ENCODE measurements around the gene DNAJC5. TPM values are rescaled to one million over a fixed set of nuclear protein-coding genes. Genes with fewer than 3 reads are reported as not detected.

Gene DNAJC5
- total RNA-seq, 4 donors from 2014 or later = 24.3 to 47.5 (median 35.1) TPM

- no peak for TF ChIP-seq CTCF (IDR thresholded peaks at IDR 0.05; ENCODE audit: low read depth)
Observed at GRCh38 chr20:63979557-63980316, 84.8 kb downstream of the DNAJC5 start, which contains the start of gene SAMD10. TSS of gene SAMD10 (minus strand) at chr20:63979642. CDS start at chr20:63979467, 175 bp downstream.

- TF ChIP-seq CTCF (IDR thresholded peaks at IDR 0.05; ENCODE audit: low read depth) = no peak
Observed at GRCh38 chr20:63980317-63980805, 85.4 kb downstream of the DNAJC5 start.

GRCh38 chr20:63980806-63981728 is 86.1 kb downstream of the DNAJC5 start, which contains the start of gene PRPF6:
TSS of gene PRPF6 (plus strand) at chr20:63981132. CDS start at chr20:63981246, 114 bp downstream.
- TF ChIP-seq CTCF (IDR thresholded peaks at IDR 0.05; ENCODE audit: low read depth) = no peak

- no peak for TF ChIP-seq CTCF (IDR thresholded peaks at IDR 0.05; ENCODE audit: low read depth)
Observed at GRCh38 chr20:63982937-63983336, 88.0 kb downstream of the DNAJC5 start.

Small RNA genes lying within 50 kb of the gene (small RNA-seq; reads per million reads assigned to genes)
- gene MIR647 (not detected), gene MIR941-2 (not detected), gene MIR941-4 (not detected), gene MIR941-5 (0.49 reads per million), gene RNU1-134P (not detected)

Other genes with a start within 250 kb of the DNAJC5 start
- 1 to 10 TPM; 2.4 to 6.4 (median 4.7) TPM for gene STMN3, start 241.7 kb upstream of the DNAJC5 start, total RNA-seq
- 10 to 100 TPM; 11.6 to 32.8 (median 22.9) TPM for gene RTEL1, start 236.8 kb upstream of the DNAJC5 start, total RNA-seq
- gene TNFRSF6B, start 198.5 kb upstream of the DNAJC5 start, total RNA-seq = 10 to 100 TPM in 2 of 4 donors, 1 to 10 TPM in 2; 1.1 to 41.6 (median 10.8) TPM
- 10 to 100 TPM; 21.9 to 39.4 (median 31.5) TPM for gene ARFRP1, start 187.2 kb upstream of the DNAJC5 start, total RNA-seq
- gene ZGPAT, start 187.1 kb upstream of the DNAJC5 start, total RNA-seq = 10 to 100 TPM; 13.9 to 20.0 (median 16.6) TPM
- gene LIME1, start 158.5 kb upstream of the DNAJC5 start, total RNA-seq = 10 to 100 TPM in 1 of 4 donors, 1 to 10 TPM in 3; 1.6 to 16.6 (median 4.8) TPM
- 100 to 1,000 TPM in 1 of 4 donors, 10 to 100 TPM in 2, 1 to 10 TPM in 1; 8.6 to 126 (median 28.9) TPM for gene SLC2A4RG, start 155.3 kb upstream of the DNAJC5 start, total RNA-seq
- gene ZBTB46, start 63.9 kb upstream of the DNAJC5 start, total RNA-seq = 10 to 100 TPM in 1 of 4 donors, 1 to 10 TPM in 3; 5.7 to 45.2 (median 7.4) TPM
- gene ABHD16B, start 33.6 kb upstream of the DNAJC5 start, total RNA-seq = not detected
- gene TPD52L2, start 29.9 kb upstream of the DNAJC5 start, total RNA-seq = 100 to 1,000 TPM; 110 to 165 (median 152) TPM
- 10 to 100 TPM; 24.4 to 47.7 (median 27.1) TPM for gene UCKL1, start 61.3 kb downstream of the DNAJC5 start, total RNA-seq
- 10 to 100 TPM in 1 of 4 donors, 1 to 10 TPM in 3; 2.6 to 11.9 (median 4.7) TPM for gene ZNF512B, start 74.8 kb downstream of the DNAJC5 start, total RNA-seq
- gene SAMD10, start 84.5 kb downstream of the DNAJC5 start, total RNA-seq = 1 to 10 TPM in 3 of 4 donors, not detected in 1; 1.1 to 2.3 (median 2.0) TPM
- 10 to 100 TPM; 44.3 to 80.3 (median 57.2) TPM for gene PRPF6, start 86.0 kb downstream of the DNAJC5 start, total RNA-seq
- gene C20orf204, start 141.1 kb downstream of the DNAJC5 start, total RNA-seq = 1 to 10 TPM in 2 of 4 donors, under 1 TPM in 2; 0.17 to 4.0 (median 1.1) TPM
- 10 to 100 TPM in 1 of 4 donors, 1 to 10 TPM in 3; 1.2 to 46.3 (median 7.1) TPM for gene SOX18, start 154.5 kb downstream of the DNAJC5 start, total RNA-seq
- gene TCEA2, start 168.1 kb downstream of the DNAJC5 start, total RNA-seq = 10 to 100 TPM; 30.8 to 36.9 (median 33.2) TPM
- 10 to 100 TPM; 15.6 to 44.5 (median 20.4) TPM for gene RGS19, start 184.4 kb downstream of the DNAJC5 start, total RNA-seq
- 1 to 10 TPM in 3 of 4 donors, under 1 TPM in 1; 0.65 to 2.7 (median 1.7) TPM for gene OPRL1, start 185.0 kb downstream of the DNAJC5 start, total RNA-seq
- gene LKAAEAR1, start 189.3 kb downstream of the DNAJC5 start, total RNA-seq = not detected
- gene NPBWR2, start 212.4 kb downstream of the DNAJC5 start, total RNA-seq = not detected